WI38 (cell line): Measurements from ENCODE around the gene SLC47A2.

Source experiments
- H3K4me3 ChIP-seq: 2 replicates; pipeline ENCODE4 v1.5.1; 2011; ENCODE audit warnings: low read depth, mild to moderate bottlenecking, control low read depth, low read length
- TF ChIP-seq, protein P1 (sequence below): IDR thresholded peaks from 2 replicates; pipeline ENCODE4 v1.5.1; 2012; ENCODE audit warnings: low read depth, mild to moderate bottlenecking, control low read depth, low read length

The SLC47A2 gene

DNA sequence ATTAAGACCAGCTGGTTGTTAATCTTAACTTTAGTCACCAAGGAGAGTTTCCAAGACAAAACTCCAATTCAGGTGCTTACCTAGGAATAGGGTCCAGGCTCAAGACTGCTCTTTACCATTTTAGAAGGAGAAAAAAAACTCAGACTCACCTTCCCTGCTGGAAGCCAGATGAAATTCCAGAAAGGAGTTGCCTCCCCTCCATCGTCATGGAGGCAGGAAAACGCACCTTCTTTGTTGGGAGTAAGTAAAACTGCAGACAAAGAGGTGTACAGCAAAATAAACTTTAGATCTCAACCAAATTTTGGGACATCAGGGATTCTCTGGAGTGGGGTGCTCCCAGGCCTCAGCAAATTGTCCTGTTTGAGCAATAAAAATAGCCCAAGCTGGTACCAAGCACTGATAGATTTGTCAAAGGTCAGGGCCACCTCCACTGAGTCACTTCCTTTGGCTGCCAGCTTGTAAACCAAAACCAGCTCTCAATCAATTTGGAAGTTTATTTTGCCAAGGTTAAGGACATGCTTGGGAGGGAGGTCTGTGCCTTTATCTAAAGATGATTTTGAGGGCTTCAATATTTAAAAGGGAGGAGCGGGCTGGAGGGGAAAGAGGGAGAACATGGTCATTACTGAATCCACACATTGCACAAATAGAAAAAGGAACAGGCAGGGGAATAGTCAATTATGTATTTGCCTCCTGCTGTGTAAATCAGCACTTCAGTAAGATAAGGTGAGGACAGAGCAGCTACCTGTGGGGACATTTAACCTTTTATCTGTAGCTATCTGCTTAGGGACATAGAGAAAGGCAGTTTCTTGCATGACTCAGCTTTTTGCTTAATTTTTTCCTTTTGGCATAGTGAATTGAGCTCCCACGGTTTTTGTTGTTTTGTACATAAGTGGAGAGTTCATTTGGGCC is 69.3 kb downstream of the SLC47A2 start:
- H3K4me3 ChIP-seq: no peak overlapping the region
- TF ChIP-seq, protein P1, sequence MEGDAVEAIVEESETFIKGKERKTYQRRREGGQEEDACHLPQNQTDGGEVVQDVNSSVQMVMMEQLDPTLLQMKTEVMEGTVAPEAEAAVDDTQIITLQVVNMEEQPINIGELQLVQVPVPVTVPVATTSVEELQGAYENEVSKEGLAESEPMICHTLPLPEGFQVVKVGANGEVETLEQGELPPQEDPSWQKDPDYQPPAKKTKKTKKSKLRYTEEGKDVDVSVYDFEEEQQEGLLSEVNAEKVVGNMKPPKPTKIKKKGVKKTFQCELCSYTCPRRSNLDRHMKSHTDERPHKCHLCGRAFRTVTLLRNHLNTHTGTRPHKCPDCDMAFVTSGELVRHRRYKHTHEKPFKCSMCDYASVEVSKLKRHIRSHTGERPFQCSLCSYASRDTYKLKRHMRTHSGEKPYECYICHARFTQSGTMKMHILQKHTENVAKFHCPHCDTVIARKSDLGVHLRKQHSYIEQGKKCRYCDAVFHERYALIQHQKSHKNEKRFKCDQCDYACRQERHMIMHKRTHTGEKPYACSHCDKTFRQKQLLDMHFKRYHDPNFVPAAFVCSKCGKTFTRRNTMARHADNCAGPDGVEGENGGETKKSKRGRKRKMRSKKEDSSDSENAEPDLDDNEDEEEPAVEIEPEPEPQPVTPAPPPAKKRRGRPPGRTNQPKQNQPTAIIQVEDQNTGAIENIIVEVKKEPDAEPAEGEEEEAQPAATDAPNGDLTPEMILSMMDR: no peak

GRCh38 chr17:19645734-19646201 is 70.6 kb downstream of the SLC47A2 start:
- TF ChIP-seq, protein P1: peak; percentile 41
- no peak overlapping the region for H3K4me3 ChIP-seq

DNA sequence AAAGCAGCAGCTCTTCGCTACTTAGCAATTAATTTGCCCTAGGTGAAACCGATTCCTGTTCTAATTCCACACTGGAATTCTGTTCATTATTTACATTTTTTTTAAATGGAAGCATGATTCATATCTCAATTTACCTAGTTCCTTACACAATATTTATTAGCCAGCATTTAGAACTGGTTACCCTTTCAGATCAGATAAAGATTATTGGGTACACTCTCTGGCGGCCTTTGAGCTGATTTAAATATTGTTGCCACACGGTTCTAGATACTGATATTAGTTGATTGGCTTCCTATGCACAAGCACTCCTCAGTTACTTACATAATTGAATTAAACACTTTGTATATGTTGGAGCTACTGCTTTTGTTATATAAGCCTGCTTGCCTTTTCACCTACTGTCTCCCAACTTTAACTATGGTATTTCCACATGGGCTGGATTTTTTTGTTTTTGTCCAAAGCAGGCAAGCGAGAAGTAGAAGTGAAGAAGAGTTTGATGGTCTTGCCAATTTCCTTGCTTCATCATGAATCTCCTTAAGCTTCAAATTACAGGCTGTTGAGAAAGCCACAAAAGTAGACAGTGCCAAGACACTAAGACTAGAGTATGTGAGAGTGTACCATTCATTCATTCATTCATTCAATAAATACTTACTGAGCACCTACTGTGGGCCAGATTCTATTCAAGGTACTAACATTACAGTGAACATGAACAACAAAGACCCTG is 71.7 kb downstream of the SLC47A2 start:
- no peak overlapping the region for H3K4me3 ChIP-seq
- TF ChIP-seq, protein P1: no peak

DNA sequence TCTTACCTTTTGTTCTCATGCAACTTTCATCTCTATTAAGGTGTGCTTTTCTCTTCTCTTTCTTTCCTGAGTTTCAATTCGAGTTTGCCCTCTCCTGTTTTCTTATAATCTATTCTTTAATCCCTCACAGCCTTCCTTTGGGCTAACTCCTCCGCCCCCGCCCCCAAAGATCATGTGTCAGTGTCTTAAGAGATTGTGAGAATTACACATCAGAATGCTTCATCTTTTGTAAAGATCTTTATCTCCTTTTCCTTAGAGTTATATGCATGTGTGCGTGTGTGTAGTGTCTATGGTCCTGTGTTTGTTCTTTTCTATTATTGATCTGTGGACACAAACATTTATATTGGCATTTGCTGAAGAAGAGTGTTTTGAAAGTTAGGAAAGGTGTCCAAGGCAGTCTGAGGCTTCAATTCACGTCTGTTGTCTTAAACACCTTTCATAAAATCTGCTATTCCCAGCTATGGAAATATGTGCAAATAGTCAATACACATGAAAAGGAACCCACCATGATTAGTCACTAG is 74.0 kb downstream of the SLC47A2 start:
- H3K4me3 ChIP-seq: no peak overlapping the region
- TF ChIP-seq, protein P1: no peak

- TF ChIP-seq, protein P1: no peak
- H3K4me3 ChIP-seq: no peak overlapping the region
Observed at GRCh38 chr17:19641687-19642372, 74.6 kb downstream of the SLC47A2 start.

GRCh38 chr17:19631905-19632304 is 84.5 kb downstream of the SLC47A2 start:
- TF ChIP-seq, protein P1: no peak
- no peak overlapping the region for H3K4me3 ChIP-seq
